HG02798 (cell line): ENCODE results near the gene MRPL10.

Experiments
- ATAC-seq: cut with Tn5 transposase; IDR thresholded peaks from one replicate; pipeline ENCODE4 v1.9.1; 2021; ENCODE audit warnings: mild to moderate bottlenecking; ENCODE audit not compliant: unreplicated experiment, poor library complexity

Gene MRPL10

GRCh38 chr17:47841488-47842291 lies 10.3 kb upstream of the MRPL10 start:
- no peak for ATAC-seq

GRCh38 chr17:47840742-47841487 lies 9.6 kb upstream of the MRPL10 start, which contains the start of gene SCRN2:
Gene SCRN2 (minus strand): TSS chr17:47841273. CDS start chr17:47840843, 430 bp downstream.
- peak; percentile 92 for ATAC-seq

GRCh38 chr17:47840001-47840741 lies 8.8 kb upstream of the MRPL10 start:
- no peak for ATAC-seq

- ATAC-seq: no peak
Observed at GRCh38 chr17:47839071-47839470, 7.7 kb upstream of the MRPL10 start.

- no peak for ATAC-seq
Observed at GRCh38 chr17:47838636-47839035, 7.3 kb upstream of the MRPL10 start.

DNA sequence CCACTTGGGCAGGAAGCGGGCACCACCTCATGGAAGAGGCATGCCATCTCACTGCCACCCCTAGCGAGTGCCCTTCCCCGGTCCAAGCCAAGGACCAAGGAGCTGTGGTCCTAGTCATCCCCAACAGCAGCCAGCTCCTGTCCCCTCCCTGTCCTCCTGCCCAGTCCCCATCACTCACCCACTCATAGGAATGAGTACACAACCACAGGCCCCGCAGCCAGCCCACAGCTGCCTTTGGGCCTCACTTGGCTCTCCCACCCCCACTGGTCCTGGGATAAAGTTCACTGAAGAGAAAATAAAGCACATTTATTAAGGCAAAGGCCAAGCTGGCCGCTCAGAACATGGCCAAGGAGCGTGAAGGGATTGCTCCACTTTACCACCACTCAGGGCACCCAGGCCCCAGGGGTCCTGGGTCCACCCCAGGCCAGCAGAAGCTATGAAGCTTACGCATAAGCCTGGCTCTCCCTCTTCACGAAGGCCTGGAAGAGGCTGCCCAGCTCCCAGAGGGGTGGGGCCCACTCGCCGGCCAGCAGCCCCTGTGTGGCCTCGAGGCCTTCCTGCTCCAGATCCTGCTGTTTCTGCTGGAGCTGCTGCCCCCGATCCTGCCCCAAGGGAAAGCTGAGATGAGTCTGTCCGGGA lies 6.2 kb upstream of the MRPL10 start:
- no peak for ATAC-seq

DNA sequence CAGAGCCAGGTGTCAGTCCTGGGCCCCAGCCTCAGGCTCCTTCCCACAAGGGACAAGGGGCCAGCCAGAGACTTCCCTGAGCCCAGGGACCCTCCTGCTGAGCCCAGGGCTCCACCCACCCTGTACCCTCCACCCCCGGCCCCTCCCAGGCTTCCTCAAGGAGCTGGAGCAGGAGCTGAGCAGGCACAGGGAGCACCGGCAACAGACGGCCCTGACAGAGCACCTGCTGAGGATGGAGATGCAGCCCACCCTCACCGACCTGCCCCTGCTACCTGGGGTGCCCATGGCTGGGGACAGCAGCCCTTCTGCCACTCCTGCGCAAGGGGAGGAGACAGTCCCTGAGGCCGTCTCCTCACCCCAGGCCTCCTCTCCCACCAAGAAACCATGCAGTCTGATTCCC lies 5.3 kb upstream of the MRPL10 start:
- ATAC-seq: no peak

- ATAC-seq: no peak
Observed at GRCh38 chr17:47834756-47835155, 3.4 kb upstream of the MRPL10 start.

- ATAC-seq: no peak
Observed at GRCh38 chr17:47831934-47832327, 590 bp upstream of the MRPL10 start.

DNA sequence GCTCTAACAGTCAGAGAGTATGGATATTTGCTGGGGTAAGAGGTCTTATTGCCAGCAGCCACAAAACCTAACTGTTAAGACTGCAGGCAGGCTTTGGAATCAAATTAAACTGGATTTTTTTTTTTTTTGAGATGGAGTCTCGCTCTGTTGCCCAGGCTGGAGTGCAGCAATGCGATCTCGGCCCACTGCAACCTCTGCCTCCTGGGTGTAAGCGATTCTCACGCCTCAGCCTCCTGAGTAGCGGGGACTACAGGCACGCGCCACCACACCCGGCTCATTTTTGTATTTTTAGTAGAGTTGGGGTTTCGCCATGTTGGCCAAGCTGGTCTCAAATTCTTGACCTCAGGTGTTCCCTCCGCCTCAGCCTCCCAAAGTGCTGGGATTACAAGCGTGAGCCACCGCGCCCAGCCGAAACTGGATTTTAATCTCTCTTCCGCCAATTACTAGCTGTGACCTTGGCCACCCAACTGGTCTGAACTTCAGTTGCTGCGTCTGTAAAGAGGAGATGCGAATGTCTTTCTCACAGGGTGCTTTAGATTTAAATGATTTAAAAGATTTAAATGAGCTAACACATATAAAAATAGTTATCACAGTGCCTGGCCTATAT lies 842 bp downstream of the MRPL10 start:
- ATAC-seq: no peak

GRCh38 chr17:47829870-47830269 lies 1.5 kb downstream of the MRPL10 start:
- no peak for ATAC-seq

DNA sequence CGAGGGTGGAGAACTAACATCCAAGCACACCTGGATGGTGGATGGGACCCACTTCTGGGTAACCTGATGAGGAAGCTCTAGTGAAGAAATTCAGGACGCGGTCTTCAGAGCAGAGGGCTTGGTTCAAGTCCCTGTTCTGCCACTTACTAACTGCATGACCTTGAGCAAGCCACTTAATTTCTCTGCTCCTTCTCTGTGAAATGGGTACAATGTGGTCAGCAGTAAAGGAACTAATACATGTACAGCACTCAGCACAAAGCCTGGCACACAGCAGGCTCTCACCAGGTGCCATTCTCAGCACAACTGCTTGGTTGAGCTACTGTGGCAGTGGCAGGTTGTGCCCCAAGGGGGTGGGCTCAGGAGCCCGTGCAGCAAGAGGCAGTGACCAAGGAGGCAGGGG lies 7.8 kb downstream of the MRPL10 start:
- no peak for ATAC-seq

DNA sequence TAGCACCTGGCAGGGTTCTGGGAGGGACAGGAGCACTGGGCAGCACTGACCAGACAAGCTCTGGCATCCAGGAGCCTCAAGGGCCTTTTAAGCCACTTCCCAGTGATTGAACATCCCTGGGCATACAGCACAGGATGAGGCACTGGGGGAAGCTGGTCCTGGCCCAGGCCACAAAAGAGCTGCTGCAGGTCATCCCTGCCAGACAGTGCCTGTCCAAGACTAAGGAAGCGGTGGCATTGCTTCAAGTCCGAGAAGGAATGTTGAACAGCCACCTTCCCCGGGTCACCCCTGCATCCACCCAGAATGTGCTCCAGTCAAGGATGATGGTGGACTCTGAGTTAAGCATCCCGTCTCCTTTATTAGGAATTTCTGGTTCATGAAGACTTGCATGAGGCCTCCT lies 8.6 kb downstream of the MRPL10 start:
- ATAC-seq: no peak

DNA sequence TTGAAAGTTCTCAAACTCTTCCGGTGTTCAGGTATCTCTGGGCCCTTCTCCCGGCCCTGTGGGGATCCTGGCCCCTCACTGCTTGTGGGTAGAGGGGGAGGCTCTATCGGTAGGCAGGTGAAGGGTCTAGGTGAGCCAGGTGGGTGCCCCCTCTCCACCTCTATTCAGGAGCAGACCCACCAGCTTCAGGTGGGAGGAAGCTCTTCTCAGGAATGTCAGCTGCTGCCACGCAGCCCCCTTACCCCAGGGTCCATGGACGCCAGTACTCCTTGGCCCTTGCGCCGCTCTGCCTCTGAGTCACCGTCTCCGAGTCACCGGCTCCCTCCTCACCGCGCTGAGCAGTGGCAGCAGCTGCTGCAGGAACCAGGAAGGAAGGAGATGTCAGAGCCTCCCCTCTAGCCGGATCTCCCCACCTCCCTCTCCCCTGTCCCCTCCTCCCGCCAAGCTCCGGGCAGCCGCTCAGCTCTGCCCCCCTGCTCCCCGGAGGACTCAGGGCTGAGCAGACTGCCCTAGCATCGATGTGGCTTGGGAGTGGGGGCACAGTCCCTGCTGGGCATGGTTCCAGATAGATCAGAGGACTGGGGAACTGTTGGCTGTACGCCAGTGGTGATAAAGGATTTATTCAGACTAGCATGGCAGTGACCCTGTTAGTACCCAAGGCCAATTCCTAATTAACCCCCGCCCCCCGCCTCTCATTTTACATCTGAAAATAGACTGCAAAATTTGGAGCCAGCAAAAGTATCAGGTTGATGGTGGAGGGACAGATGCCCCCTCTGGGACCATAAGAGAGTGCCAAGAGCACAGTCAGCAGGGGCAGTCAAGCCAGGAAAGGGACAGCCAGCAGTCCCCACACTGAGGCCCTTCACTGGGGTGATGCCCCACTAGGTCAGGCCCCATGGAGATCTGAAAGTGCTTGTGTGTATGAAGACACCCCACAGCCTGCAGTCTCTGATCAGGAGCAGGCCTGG lies 9.6 kb downstream of the MRPL10 start, which contains the start of gene OSBPL7:
Gene OSBPL7 (minus strand): TSS at position 371 of the 968 bp plus-strand sequence. CDS start 1,516 bp downstream, outside the sequence.
- peak; percentile 80 for ATAC-seq

- no peak for ATAC-seq
Observed at GRCh38 chr17:47821031-47821423, 10.3 kb downstream of the MRPL10 start.

GRCh38 chr17:47820033-47820789 lies 11.1 kb downstream of the MRPL10 start:
- no peak for ATAC-seq

DNA sequence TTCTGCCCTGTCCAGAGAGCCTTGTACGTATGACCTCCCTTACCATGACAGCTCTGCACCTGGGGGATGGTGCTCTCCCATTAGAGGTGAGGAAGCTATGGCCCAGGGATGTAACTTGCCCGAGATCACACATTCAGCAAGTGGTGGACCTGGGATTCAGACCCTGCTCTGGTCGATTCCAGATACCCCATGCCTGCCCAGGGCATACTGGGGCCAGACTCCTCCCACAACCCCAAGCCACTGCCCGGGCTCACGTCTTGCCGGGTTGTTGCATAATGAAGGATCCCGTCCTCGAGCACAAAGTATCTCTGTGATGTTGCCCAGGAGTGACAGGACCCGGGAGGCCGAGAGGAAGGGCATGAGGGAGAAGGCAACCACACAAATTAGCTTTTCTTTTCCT lies 11.9 kb downstream of the MRPL10 start:
- ATAC-seq: no peak
